ENCODE results near the gene MCC.
"Not testable (repeated sequence)": the region's sequence is repeated elsewhere in the genome, so short reads cannot be mapped to it uniquely, and the experiment has no call there.

The MCC gene

GRCh38 chr5:113081881-113082546 lies 406.2 kb downstream of the MCC start:
- no peak for DNase-seq (ENCODE audit: low spot score)

- no peak for DNase-seq (ENCODE audit: low spot score)
Observed at GRCh38 chr5:113081091-113081839, 407.0 kb downstream of the MCC start.

- not testable (repeated sequence) for DNase-seq (ENCODE audit: low spot score)
Observed at GRCh38 chr5:113076649-113077048, 411.6 kb downstream of the MCC start.

- DNase-seq (ENCODE audit: low spot score), result no peak
Observed at GRCh38 chr5:113075019-113075418, 413.2 kb downstream of the MCC start.

GRCh38 chr5:113073629-113074034 lies 414.6 kb downstream of the MCC start:
- DNase-seq (ENCODE audit: low spot score), result not testable (repeated sequence)

GRCh38 chr5:113071401-113071800 lies 416.9 kb downstream of the MCC start:
- no peak for DNase-seq (ENCODE audit: low spot score)

GRCh38 chr5:113070901-113071300 lies 417.4 kb downstream of the MCC start:
- no peak for DNase-seq (ENCODE audit: low spot score)

GRCh38 chr5:113068559-113068958 lies 419.7 kb downstream of the MCC start:
- DNase-seq (ENCODE audit: low spot score), result no peak

GRCh38 chr5:113067635-113068344 lies 420.5 kb downstream of the MCC start:
- no peak for DNase-seq (ENCODE audit: low spot score)

GRCh38 chr5:113065626-113066025 lies 422.6 kb downstream of the MCC start:
- DNase-seq (ENCODE audit: low spot score), result peak; percentile 51

- DNase-seq (ENCODE audit: low spot score), result no peak
Observed at GRCh38 chr5:113064806-113065205, 423.4 kb downstream of the MCC start.

GRCh38 chr5:113063927-113064326 lies 424.3 kb downstream of the MCC start:
- no peak for DNase-seq (ENCODE audit: low spot score)

- no peak for DNase-seq (ENCODE audit: low spot score)
Observed at GRCh38 chr5:113062869-113063508, 425.3 kb downstream of the MCC start.

- DNase-seq (ENCODE audit: low spot score), result no peak
Observed at GRCh38 chr5:113061846-113062780, 426.1 kb downstream of the MCC start.

- no peak for DNase-seq (ENCODE audit: low spot score)
Observed at GRCh38 chr5:113060408-113061025, 427.7 kb downstream of the MCC start.

GRCh38 chr5:113059232-113060040 lies 428.8 kb downstream of the MCC start:
- DNase-seq (ENCODE audit: low spot score), result no peak

GRCh38 chr5:113058706-113059226 lies 429.5 kb downstream of the MCC start:
- DNase-seq (ENCODE audit: low spot score), result no peak

GRCh38 chr5:113058269-113058668 lies 430.0 kb downstream of the MCC start:
- DNase-seq (ENCODE audit: low spot score), result no peak

GRCh38 chr5:113057557-113057984 lies 430.7 kb downstream of the MCC start:
- no peak for DNase-seq (ENCODE audit: low spot score)

- DNase-seq (ENCODE audit: low spot score), result no peak
Observed at GRCh38 chr5:113056988-113057387, 431.3 kb downstream of the MCC start.

Measured in SW480 (cell line).